ENCODE measurements around the gene FUT6.

- TF ChIP-seq CTCF (IDR thresholded peaks at IDR 0.05; ENCODE audit: low read length), result no peak
- no peak for TF ChIP-seq EZH2 (IDR thresholded peaks at IDR 0.05; ENCODE audit: borderline replicate concordance, low read length)
Measured at GRCh38 chr19:5808120-5808816, 31.2 kb downstream of the FUT6 start.
